ENCODE results near the gene IRF2BP2. TPM values are rescaled to one million over a fixed set of nuclear protein-coding genes. Genes with fewer than 3 reads are reported as not detected.

IRF2BP2 gene
- total and polyA plus RNA-seq, 10 of the 15 experiments (the other 5 are each of a cell fraction or from before 2014, with no cell fraction given): 7.5 to 114 (median 52.3) TPM

DNA sequence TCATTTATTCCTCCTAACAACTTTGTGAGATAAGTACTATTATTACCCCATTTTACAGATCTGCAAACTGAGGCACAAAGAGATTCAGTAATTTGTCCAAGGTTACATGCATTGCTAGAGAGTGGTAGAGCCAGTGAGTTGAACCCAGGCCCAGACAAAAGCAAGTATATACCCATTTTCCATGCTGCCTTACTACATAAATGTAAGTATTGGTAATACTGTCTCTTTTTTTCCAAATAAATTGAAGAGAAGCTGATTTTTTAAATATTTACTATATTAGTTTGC is 33.8 kb upstream of the IRF2BP2 start:
- Histone ChIP-seq H4K20me1 (ENCODE audit: control insufficient read depth, insufficient read depth) (no peaks in the 10 kb centered on the region), H3K9me3 (replicated peaks; ENCODE audit: control insufficient read depth, insufficient read depth, low read length) (peaks cover 2% of the 10 kb centered on the region; the same call in 2 of the 3 replicates), H3K27me3 (replicated peaks in 1 of 2; ENCODE audit: control insufficient read depth in 2 of 2, insufficient read depth in 2 of 2, low read length in 1 of 2) (no peaks in the 10 kb centered on the region), H3K4me3 (no peak overlapping the region), H2AFZ (ENCODE audit: control insufficient read depth, low read depth, low read length) (no peak overlapping the region), H3K79me2 (ENCODE audit: control insufficient read depth, insufficient read depth, low read length) (no peaks in the 10 kb centered on the region), H3K27ac (ENCODE audit: control insufficient read depth, insufficient read depth) (no peak overlapping the region), H3K9ac (ENCODE audit: control insufficient read depth, insufficient read depth, low read length) (no peak overlapping the region), H3K4me2 (ENCODE audit: control insufficient read depth, insufficient read depth) (no peak overlapping the region), H3K36me3 (ENCODE audit: control insufficient read depth in 2 of 2, insufficient read depth in 2 of 2, low read length in 1 of 2) (no peaks in the 10 kb centered on the region), H3K4me1 (ENCODE audit: control insufficient read depth, insufficient read depth, low read length) (no peaks in the 10 kb centered on the region)
- POLR2A ChIA-PET: interaction anchor here (1.0 kb wide), 1 partner anchor 22 kb away, joined by 3 read pairs; no protein-coding TSS in a partner anchor
- ATAC-seq: no peak
- TF ChIP-seq, protein P1, sequence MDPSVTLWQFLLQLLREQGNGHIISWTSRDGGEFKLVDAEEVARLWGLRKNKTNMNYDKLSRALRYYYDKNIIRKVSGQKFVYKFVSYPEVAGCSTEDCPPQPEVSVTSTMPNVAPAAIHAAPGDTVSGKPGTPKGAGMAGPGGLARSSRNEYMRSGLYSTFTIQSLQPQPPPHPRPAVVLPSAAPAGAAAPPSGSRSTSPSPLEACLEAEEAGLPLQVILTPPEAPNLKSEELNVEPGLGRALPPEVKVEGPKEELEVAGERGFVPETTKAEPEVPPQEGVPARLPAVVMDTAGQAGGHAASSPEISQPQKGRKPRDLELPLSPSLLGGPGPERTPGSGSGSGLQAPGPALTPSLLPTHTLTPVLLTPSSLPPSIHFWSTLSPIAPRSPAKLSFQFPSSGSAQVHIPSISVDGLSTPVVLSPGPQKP (IDR thresholded peaks at IDR 0.05; ENCODE audit: low read depth, low read length): no peak
- no peak for TF ChIP-seq CBFB (IDR thresholded peaks at IDR 0.05; ENCODE audit: low read depth)
- TF ChIP-seq, protein P2, sequence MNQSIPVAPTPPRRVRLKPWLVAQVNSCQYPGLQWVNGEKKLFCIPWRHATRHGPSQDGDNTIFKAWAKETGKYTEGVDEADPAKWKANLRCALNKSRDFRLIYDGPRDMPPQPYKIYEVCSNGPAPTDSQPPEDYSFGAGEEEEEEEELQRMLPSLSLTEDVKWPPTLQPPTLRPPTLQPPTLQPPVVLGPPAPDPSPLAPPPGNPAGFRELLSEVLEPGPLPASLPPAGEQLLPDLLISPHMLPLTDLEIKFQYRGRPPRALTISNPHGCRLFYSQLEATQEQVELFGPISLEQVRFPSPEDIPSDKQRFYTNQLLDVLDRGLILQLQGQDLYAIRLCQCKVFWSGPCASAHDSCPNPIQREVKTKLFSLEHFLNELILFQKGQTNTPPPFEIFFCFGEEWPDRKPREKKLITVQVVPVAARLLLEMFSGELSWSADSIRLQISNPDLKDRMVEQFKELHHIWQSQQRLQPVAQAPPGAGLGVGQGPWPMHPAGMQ (IDR thresholded peaks at IDR 0.05; ENCODE audit: borderline replicate concordance): no peak
- no peak for DNase-seq (ENCODE audit: low read depth, low spot score)
- in situ Hi-C loops (cut with MboI) (no loop called here), intact Hi-C loops (cut with micrococcal nuclease; ENCODE audit: unreplicated experiment) (no loop called here)
- FAIRE-seq: no peak
- CTCF ChIA-PET: interaction anchor here (0.7 to 1.9 kb wide), 4 partner anchors 8 to 21 kb away, joined by 3 to 6 read pairs (median 3); no protein-coding TSS in a partner anchor
- BruUV-seq (replicated peaks): no TSS peak
- SMC1A ChIA-PET (ENCODE audit: uncharacterized antibody, unreplicated experiment): interaction anchor here (1.1 to 2.3 kb wide), 4 partner anchors 12 to 189 kb away, joined by 3 to 8 read pairs (median 3); no protein-coding TSS in a partner anchor
- RAD21 ChIA-PET (ENCODE audit: unreplicated experiment): no interaction called here
